Fibroblast of the aortic adventitia (primary cell): ENCODE data around the gene MTARC1. TPM values are rescaled to one million over a fixed set of nuclear protein-coding genes. Genes with fewer than 3 reads are reported as not detected.

Experiments
- DNase-seq: peaks from one replicate; pipeline ENCODE4 v3.0.0-alpha.2; 2010; ENCODE audit warnings: low read depth
- H3K4me3 ChIP-seq: 2 replicates; pipeline ENCODE4 v1.5.1; 2011; ENCODE audit warnings: low read depth, mild to moderate bottlenecking, control low read depth, low read length, moderate library complexity
- CTCF ChIP-seq: IDR thresholded peaks from 2 replicates; pipeline ENCODE4 v1.5.1; 2011; ENCODE audit warnings: mild to moderate bottlenecking, low read length, control low read depth, inconsistent platforms; ENCODE audit not compliant: insufficient read depth
- total RNA-seq: library from RNA; depleted of rRNA; stranded (reverse); fragments of >200 nt; gene quantifications from 2 replicates; pipeline ENCODE4 v1.2.3, GENCODE V29; 2012; ENCODE audit warnings: low replicate concordance

The MTARC1 gene
- total RNA-seq, 1 donor = 0.72 TPM

DNA sequence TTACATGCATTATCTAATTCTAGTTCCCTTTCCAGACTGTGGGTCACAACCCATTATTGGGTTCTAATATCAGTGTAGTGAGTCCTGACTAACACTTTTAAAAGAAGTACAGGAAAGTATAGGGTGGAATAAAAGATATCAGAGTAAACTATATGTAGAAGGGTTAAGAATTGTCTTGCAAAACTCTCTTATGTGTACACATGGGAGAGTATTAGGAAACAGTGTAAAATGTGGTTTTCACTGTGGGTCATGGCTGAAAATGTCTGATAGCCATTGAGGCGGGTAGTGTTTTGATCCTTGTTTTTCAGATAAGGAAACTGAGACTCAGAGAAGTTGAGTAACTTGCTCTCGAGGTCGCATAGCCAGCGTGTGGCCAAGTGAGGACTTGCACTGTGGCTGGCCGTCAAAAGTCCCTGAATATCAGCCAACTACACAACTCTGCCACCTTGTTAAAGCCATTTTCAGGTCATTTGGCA, 18.5 kb upstream of the MTARC1 start:
- no peak overlapping the region for H3K4me3 ChIP-seq
- DNase-seq = no peak
- TF ChIP-seq CTCF = peak; percentile 9

DNA sequence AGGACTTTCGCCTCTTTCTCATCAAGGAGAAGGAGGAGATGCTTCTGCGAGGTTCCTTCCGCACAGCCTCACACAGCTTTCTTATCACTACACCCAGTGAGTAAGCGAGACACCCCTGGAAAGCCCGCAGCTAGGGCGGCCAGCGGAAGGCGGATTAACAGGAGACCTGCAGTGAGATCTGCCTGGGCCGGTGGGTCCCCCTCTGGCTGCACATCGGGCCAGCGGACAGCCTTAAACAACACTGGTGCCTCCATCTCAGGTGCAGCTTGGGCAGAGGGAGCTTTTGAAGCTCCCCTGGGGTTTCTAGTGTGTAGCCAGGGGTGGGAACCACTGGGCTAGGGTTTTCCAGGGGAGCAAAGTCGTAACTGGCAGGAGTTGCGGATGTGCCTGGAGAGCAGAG, 17.5 kb upstream of the MTARC1 start:
- H3K4me3 ChIP-seq = no peak overlapping the region
- no peak for DNase-seq
- TF ChIP-seq CTCF = no peak

- DNase-seq = no peak
- no peak for TF ChIP-seq CTCF
- no peak overlapping the region for H3K4me3 ChIP-seq
Measured at GRCh38 chr1:220770245-220770913, 16.3 kb upstream of the MTARC1 start.

DNA sequence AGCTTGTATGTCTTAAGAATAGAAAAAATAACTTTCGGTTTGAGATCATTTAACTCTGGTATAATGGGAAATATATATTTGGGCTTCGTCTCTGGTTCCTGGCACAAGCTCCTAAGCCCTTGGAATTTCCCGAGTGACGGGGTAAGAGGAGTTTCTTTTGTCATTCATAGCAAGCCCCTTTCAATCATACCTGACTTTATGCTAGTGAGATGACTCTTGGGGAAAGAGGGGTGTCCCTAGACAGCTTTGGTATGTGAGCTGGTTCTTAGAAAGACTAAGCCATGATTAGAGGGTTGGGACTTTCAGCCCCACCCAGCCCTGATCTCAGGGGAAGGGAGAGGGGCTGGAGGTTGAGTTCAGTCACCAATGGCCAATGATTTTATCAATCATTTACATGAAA, 13.9 kb upstream of the MTARC1 start:
- DNase-seq = no peak
- no peak for TF ChIP-seq CTCF
- no peak overlapping the region for H3K4me3 ChIP-seq

- no peak overlapping the region for H3K4me3 ChIP-seq
- peak; percentile 42 for DNase-seq
- TF ChIP-seq CTCF = peak; percentile 80
Measured at GRCh38 chr1:220775240-220775853, 11.4 kb upstream of the MTARC1 start.

GRCh38 chr1:220776254-220776653, 10.5 kb upstream of the MTARC1 start:
- H3K4me3 ChIP-seq = no peak overlapping the region

More at GRCh38 chr1:220776254-220776653, 10.5 kb upstream of the MTARC1 start:
- DNase-seq = no peak
- TF ChIP-seq CTCF = no peak
